Measurements from ENCODE around the gene FIP1L1. TPM values are rescaled to one million over a fixed set of nuclear protein-coding genes. Genes with fewer than 3 reads are reported as not detected.

FIP1L1 gene
- total and polyA plus RNA-seq, 9 donors, result 50.1 to 67.9 (median 64.4) TPM

DNA sequence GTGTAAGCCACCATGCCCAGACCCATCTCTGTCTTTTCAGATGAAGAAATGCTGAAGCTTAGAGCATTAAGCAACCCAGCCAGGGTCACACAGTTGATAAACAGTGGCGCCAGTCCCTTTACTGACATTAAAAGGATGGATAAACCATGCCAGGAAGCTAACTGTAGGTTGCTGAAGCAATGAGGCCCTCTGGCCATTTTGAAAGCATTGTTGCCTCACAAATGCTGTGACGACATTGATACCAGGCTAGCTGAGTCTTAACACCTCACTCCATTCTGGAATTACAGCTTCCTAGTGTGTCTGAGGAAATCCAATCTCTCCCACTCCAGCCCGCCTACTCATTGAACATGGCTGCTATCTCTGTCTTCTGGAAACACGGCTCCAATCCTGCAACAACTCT is 124.1 kb downstream of the FIP1L1 start:
- no peaks in the 10 kb centered on the region for H3K27me3 ChIP-seq
- TF ChIP-seq CTCF (IDR thresholded peaks at IDR 0.05), result no peak
- no peak for TF ChIP-seq POLR2A (IDR thresholded peaks at IDR 0.05)
- no peak for TF ChIP-seq EP300 (IDR thresholded peaks at IDR 0.05)
- H3K9me3 ChIP-seq, result no peaks in the 10 kb centered on the region
- WGBS, 3 donors, result 96 to 99% (median 97%) methylated on average over 4 of the region's 4 CpGs
- H3K4me1 ChIP-seq (ENCODE audit: insufficient read depth), result peaks cover 13% of the 10 kb centered on the region
- intact Hi-C loops (cut with DNase I), result no loop called here
- DNase-seq, result no peak
- H3K4me3 ChIP-seq, result no peak overlapping the region
- no peaks in the 10 kb centered on the region for H3K36me3 ChIP-seq
- H3K27ac ChIP-seq, result no peak overlapping the region

DNA sequence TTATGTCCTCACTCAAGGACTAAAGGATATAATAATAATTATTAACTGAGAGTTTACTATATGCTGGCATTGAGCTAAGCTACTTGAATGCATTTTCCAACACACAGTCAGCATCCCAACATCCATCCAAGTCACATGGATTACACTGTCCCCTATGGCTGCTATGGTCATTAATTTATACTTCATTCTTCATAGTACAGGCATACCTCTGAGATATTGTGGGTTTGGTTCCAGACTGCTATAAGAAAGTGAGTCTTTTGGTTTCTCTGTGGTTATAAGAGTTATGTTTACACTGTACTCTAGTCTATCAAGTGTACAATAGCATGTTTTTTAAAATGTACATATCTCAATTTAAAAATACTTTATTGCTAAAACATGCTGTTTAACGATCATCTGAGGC is 124.7 kb downstream of the FIP1L1 start:
- intact Hi-C loops (cut with DNase I), result no loop called here
- TF ChIP-seq EP300 (IDR thresholded peaks at IDR 0.05), result no peak
- TF ChIP-seq CTCF (IDR thresholded peaks at IDR 0.05), result no peak
- no peak for TF ChIP-seq POLR2A (IDR thresholded peaks at IDR 0.05)
- no peaks in the 10 kb centered on the region for H3K27me3 ChIP-seq
- peaks cover 9% of the 10 kb centered on the region for H3K4me1 ChIP-seq (ENCODE audit: insufficient read depth)
- no peaks in the 10 kb centered on the region for H3K36me3 ChIP-seq
- no peaks in the 10 kb centered on the region for H3K9me3 ChIP-seq
- DNase-seq, result no peak
- H3K4me3 ChIP-seq, result no peak overlapping the region
- no peak overlapping the region for H3K27ac ChIP-seq
- 47 to 64% (median 51%) methylated on average over 1 of the region's 1 CpG for WGBS, 3 donors

DNA sequence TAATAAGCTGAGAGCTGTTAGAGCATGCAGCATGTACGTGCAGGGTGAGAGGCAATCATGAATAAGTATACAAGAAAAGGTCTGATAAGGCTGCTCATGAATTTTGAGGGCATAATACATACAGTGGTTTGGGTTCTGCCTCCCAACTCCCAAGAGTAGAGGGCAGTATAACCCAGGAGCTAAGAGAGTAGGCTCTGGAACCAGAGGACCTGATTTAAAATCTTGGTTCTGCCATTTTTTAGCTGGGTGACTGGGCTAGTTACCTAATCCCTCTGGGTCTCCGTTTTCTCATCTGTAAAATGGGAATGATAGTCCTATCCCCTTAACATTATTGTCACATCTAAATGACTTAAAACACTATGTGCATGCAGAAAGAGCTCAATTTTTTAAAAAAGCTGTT is 128.5 kb downstream of the FIP1L1 start:
- Histone ChIP-seq H3K36me3 (no peaks in the 10 kb centered on the region), H3K27me3 (no peaks in the 10 kb centered on the region), H3K4me1 (ENCODE audit: insufficient read depth) (no peaks in the 10 kb centered on the region), H3K4me3 (no peak overlapping the region), H3K9me3 (no peaks in the 10 kb centered on the region), H3K27ac (no peak overlapping the region)
- intact Hi-C loops (cut with DNase I), result no loop called here
- no peak for TF ChIP-seq EP300 (IDR thresholded peaks at IDR 0.05)
- TF ChIP-seq CTCF (IDR thresholded peaks at IDR 0.05), result no peak
- no peak for TF ChIP-seq POLR2A (IDR thresholded peaks at IDR 0.05)
- DNase-seq, result no peak
- WGBS, 3 donors, result 92 to 95% (median 92%) methylated on average over 2 of the region's 2 CpGs

DNA sequence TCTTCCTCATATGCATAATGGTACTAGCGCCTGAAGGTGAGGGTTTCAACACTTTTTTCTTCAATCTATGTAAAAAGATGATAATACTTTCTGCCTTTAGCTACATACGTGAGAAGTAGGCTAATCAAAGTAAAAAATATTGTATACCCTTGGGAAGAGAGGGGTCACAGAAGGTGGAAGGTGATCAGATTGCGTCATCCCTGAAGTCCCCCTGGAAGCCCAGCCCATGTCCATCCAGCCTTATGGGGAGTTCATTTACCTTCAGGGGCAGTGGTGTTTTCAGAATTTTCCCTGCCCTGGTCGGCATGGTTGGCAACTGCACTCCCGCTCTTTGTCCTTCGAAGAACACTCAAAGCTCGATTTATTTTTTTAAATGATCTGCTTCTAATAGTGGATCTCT is 129.6 kb downstream of the FIP1L1 start:
- H3K4me3 ChIP-seq, result no peak overlapping the region
- no peak for TF ChIP-seq EP300 (IDR thresholded peaks at IDR 0.05)
- no peak for TF ChIP-seq POLR2A (IDR thresholded peaks at IDR 0.05)
- no peak for TF ChIP-seq CTCF (IDR thresholded peaks at IDR 0.05)
- intact Hi-C loops (cut with DNase I), result no loop called here
- H3K27ac ChIP-seq, result no peak overlapping the region
- DNase-seq, result no peak
- H3K4me1 ChIP-seq (ENCODE audit: insufficient read depth), result no peaks in the 10 kb centered on the region
- no peaks in the 10 kb centered on the region for H3K27me3 ChIP-seq
- H3K36me3 ChIP-seq, result no peaks in the 10 kb centered on the region
- WGBS, 3 donors, result 94 to 96% (median 96%) methylated on average over 7 of the region's 7 CpGs
- H3K9me3 ChIP-seq, result no peaks in the 10 kb centered on the region

All from ovary (tissue), 9 donors.